GM12878 (cell line): Measurements from ENCODE around the gene ACE. TPM values are rescaled to one million over a fixed set of nuclear protein-coding genes. Genes with fewer than 3 reads are reported as not detected.
A peak's percentile ranks its signal among the peaks of the same experiment; 100 is the strongest.

Experiments
- ATAC-seq: fragments of 200-7000 bp; cut with Tn5 transposase; 3 replicates; pipeline ENCODE4 v1.9.1; 2020; ENCODE audit warnings: mild to moderate bottlenecking, moderate library complexity
- BruUV-seq: library from RNA; stranded (reverse); fragments of 400-500 nt; replicated peaks from 2 replicates; lab custom pipeline; 2021; lab: Mats Ljungman, UMichigan
- CTCF ChIA-PET: fragments of 300-600 bp; sonication (Branson Sonifier 250); formaldehyde crosslinking; extraction: SDS; loops from one replicate; lab custom pipeline; 2021; ENCODE audit warnings: inconsistent platforms; lab: Yijun Ruan, JAX
- POLR2A ChIA-PET: fragments of 350-600 bp; formaldehyde crosslinking; extraction: SDS; loops from one replicate; lab custom pipeline; 2021; ENCODE audit warnings: inconsistent platforms; lab: Charles Lee
- RAD21 ChIA-PET: fragments of 300-600 bp; sonication (Branson Sonifier 250); formaldehyde crosslinking; loops from one replicate; lab custom pipeline; 2023; ENCODE audit warnings: antibody characterized with exemption; ENCODE audit not compliant: unreplicated experiment; lab: Charles Lee
- SMC1A ChIA-PET: fragments of 300-600 bp; sonication (Branson Sonifier 250); formaldehyde crosslinking; loops from one replicate; lab custom pipeline; 2023; ENCODE audit not compliant: unreplicated experiment, uncharacterized antibody; lab: Charles Lee
- DNase-seq: peaks from one replicate; pipeline ENCODE4 v3.0.0-alpha.2; 2011; ENCODE audit warnings: low read depth, low spot score
- FAIRE-seq: peaks from 3 replicates; lab custom pipeline; 2011; peaks lifted over from hg19 to GRCh38; lab: Jason Lieb, UNC
- H2AFZ ChIP-seq: 2 replicates; pipeline ENCODE4 v1.6.0; 2011; ENCODE audit warnings: low read depth, low read length, control low read depth; ENCODE audit not compliant: control insufficient read depth
- H3K27ac ChIP-seq: 2 replicates; pipeline ENCODE4 v1.5.1; 2011; ENCODE audit warnings: control low read depth; ENCODE audit not compliant: control insufficient read depth, insufficient read depth
- H3K27me3 ChIP-seq, 2 experiments: replicated peaks in 1 of 2; 2 replicates each; pipeline versions ENCODE4 v1.6.0 to v1.6.1; 2011; ENCODE audit warnings: low read length in 1 of 2; ENCODE audit not compliant: control insufficient read depth in 2 of 2, insufficient read depth in 2 of 2
- H3K36me3 ChIP-seq, 2 experiments: 2 replicates each; pipeline ENCODE4 v1.5.1; 2011; ENCODE audit warnings: low read length in 1 of 2; ENCODE audit not compliant: control insufficient read depth in 2 of 2, insufficient read depth in 2 of 2
- H3K4me1 ChIP-seq: 2 replicates; pipeline ENCODE4 v1.6.1; 2011; ENCODE audit warnings: mild to moderate bottlenecking, low read length, moderate library complexity, mixed read lengths; ENCODE audit not compliant: control insufficient read depth, insufficient read depth
- H3K4me2 ChIP-seq: 2 replicates; pipeline ENCODE4 v1.6.0; 2011; ENCODE audit warnings: control low read depth; ENCODE audit not compliant: control insufficient read depth, insufficient read depth
- H3K4me3 ChIP-seq: fragments of 200-600 bp; sonication (generic); 2 replicates; pipeline ENCODE4 v1.5.1; 2016
- H3K79me2 ChIP-seq: 2 replicates; pipeline ENCODE4 v1.6.0; 2011; ENCODE audit warnings: low read length; ENCODE audit not compliant: control insufficient read depth, insufficient read depth
- H3K9ac ChIP-seq: 2 replicates; pipeline ENCODE4 v1.8.0; 2011; ENCODE audit warnings: low read length, control low read depth, mixed read lengths; ENCODE audit not compliant: control insufficient read depth, insufficient read depth
- H3K9me3 ChIP-seq: replicated peaks from 3 replicates; pipeline ENCODE4 v1.5.1; 2011; ENCODE audit warnings: mild to moderate bottlenecking, low read length; ENCODE audit not compliant: control insufficient read depth, insufficient read depth
- H4K20me1 ChIP-seq: 2 replicates; pipeline ENCODE4 v1.6.0; 2011; ENCODE audit not compliant: control insufficient read depth, insufficient read depth
- BCL11A ChIP-seq: IDR thresholded peaks from 2 replicates; pipeline ENCODE4 v1.6.1; 2011; ENCODE audit warnings: low read depth, low read length
- CBFB ChIP-seq: IDR thresholded peaks from 2 replicates; pipeline ENCODE4 v1.6.1; 2016; ENCODE audit warnings: antibody characterized with exemption, low read depth
- CREB1 ChIP-seq: IDR thresholded peaks from 2 replicates; pipeline ENCODE4 v1.6.1; 2012; ENCODE audit warnings: low read depth, mild to moderate bottlenecking, inconsistent platforms
- JUNB ChIP-seq: IDR thresholded peaks from 2 replicates; pipeline ENCODE4 v1.6.1; 2016; ENCODE audit warnings: antibody characterized with exemption, mild to moderate bottlenecking
- RELA ChIP-seq: fragments of 450-650 bp; IDR thresholded peaks from 2 replicates; pipeline ENCODE4 v1.8.0; 2014; ENCODE audit warnings: borderline replicate concordance; ENCODE audit not compliant: partially characterized antibody
- RFX5 ChIP-seq: IDR thresholded peaks from 2 replicates; pipeline ENCODE4 v1.6.1; 2011; ENCODE audit warnings: low read depth, low read length, improper control_type of control experiment
- SKIL ChIP-seq: fragments of 450-650 bp; IDR thresholded peaks from 2 replicates; pipeline ENCODE4 v1.6.1; 2017; ENCODE audit warnings: mild to moderate bottlenecking, low read depth, inconsistent platforms; ENCODE audit not compliant: poor library complexity, severe bottlenecking
- TCF3 ChIP-seq: IDR thresholded peaks from 2 replicates; pipeline ENCODE4 v1.6.1; 2012; ENCODE audit warnings: low read depth, mild to moderate bottlenecking, low read length, borderline replicate concordance; ENCODE audit not compliant: insufficient read depth
- USF1 ChIP-seq: IDR thresholded peaks from 2 replicates; pipeline ENCODE4 v1.6.1; 2011; ENCODE audit warnings: borderline replicate concordance, low read depth, mild to moderate bottlenecking, moderate library complexity, mixed read lengths, low read length; ENCODE audit not compliant: insufficient read depth; ENCODE audit errors: extremely low read length
- whole genome bisulfite sequencing: methylation state at CpG from one replicate; pipeline ENCODE4 v1.1.6; 2016; ENCODE audit warnings: low lambda C conversion rate; ENCODE audit not compliant: insufficient replicate concordance, insufficient coverage; ENCODE audit errors: missing lambda C conversion rate; 5-methylcytosine and 5-hydroxymethylcytosine counted together
- in situ Hi-C: fragments of 300-500 bp; cut with MboI; formaldehyde crosslinking; loops from 9 replicates; pipeline ENCODE4 v1.14.3; 2018; ENCODE audit warnings: mixed read lengths
- intact Hi-C: fragments of 100-400 bp; cut with micrococcal nuclease; formaldehyde crosslinking; loops from one replicate; pipeline ENCODE4 v1.14.2; 2022; ENCODE audit not compliant: unreplicated experiment
- polyA plus RNA-seq, 11 experiments: library from polyadenylated mRNA; depleted of rRNA in 4 of 11; unstranded in 6 of 11; stranded (reverse) in 5 of 11; fragments of >200 nt; fragmentation: Nextera tagmentation in 4 of 11; fragmentation: Illumina TruSeq in 1 of 11; extraction: Ambion mirVana in 4 of 11; extraction: Trizol in 1 of 11; gene quantifications; 1 replicate in 1 of 11; 2 replicates in 10 of 11; pipeline versions ENCODE4 v1.2.1 to v1.2.3, GENCODE V29; 2011 to 2016; ENCODE audit warnings: inconsistent platforms in 2 of 11, missing spikeins in 2 of 11, low read depth in 1 of 11
- total RNA-seq, 4 experiments: library from RNA; depleted of rRNA in 3 of 4; stranded (reverse); fragments of >200 nt in 3 of 4; fragmentation: Illumina TruSeq in 1 of 4; extraction: Trizol in 1 of 4; gene quantifications; 2 replicates each; pipeline versions ENCODE4 v1.2.1 to v1.2.3, GENCODE V29; 2013 to 2021

ACE gene
- total and polyA plus RNA-seq, 10 of the 15 experiments (the other 5 are each of a cell fraction or from before 2014, with no cell fraction given) = 0.46 TPM; not detected in 9

GRCh38 chr17:63491977-63492618, 15.2 kb downstream of the ACE start:
- no peak overlapping the region for H3K27ac ChIP-seq
- H3K9ac ChIP-seq = no peak overlapping the region
- no peaks in the 10 kb centered on the region for H3K36me3 ChIP-seq
- H3K4me1 ChIP-seq = no peaks in the 10 kb centered on the region
- no peak overlapping the region for H3K4me2 ChIP-seq
- DNase-seq (no peak), FAIRE-seq (no peak), ATAC-seq (peak; percentile 50)
- ChIA-PET RAD21 (no interaction called here), POLR2A (no interaction called here), CTCF (interaction anchor here (1.1 kb wide), 1 partner anchor 85 kb away, joined by 3 read pairs; no protein-coding TSS in a partner anchor), SMC1A (no interaction called here)
- no peaks in the 10 kb centered on the region for H4K20me1 ChIP-seq
- WGBS = 41% methylated on average over 10 of the region's 10 CpGs
- no peak for TF ChIP-seq JUNB
- no peak for TF ChIP-seq RELA
- no peak for TF ChIP-seq SKIL
- no peak for TF ChIP-seq TCF3
- TF ChIP-seq RFX5 = peak; percentile 75; the same call in 1 of the 2 replicates
- no peak for TF ChIP-seq USF1
- TF ChIP-seq BCL11A = no peak
- TF ChIP-seq CBFB = no peak
- TF ChIP-seq CREB1 = peak; percentile 54; the same call in 1 of the 2 replicates
- intact Hi-C loops = no loop called here
- no TSS peak for BruUV-seq
- H3K9me3 ChIP-seq = no peaks in the 10 kb centered on the region
- peaks cover 0 to 1% of the 10 kb centered on the region in 2 experiments; a peak in 3 of 4 replicates for H3K27me3 ChIP-seq
- no peak overlapping the region for H2AFZ ChIP-seq
- in situ Hi-C loops = no loop called here
- H3K4me3 ChIP-seq = no peak overlapping the region
- H3K79me2 ChIP-seq = no peaks in the 10 kb centered on the region
